ENCODE data around the gene ANKFY1. TPM values are rescaled to one million over a fixed set of nuclear protein-coding genes. Genes with fewer than 3 reads are reported as not detected.
A peak's percentile ranks its signal among the peaks of the same experiment; 100 is the strongest.
"Not testable (repeated sequence)": the region's sequence is repeated elsewhere in the genome, so short reads cannot be mapped to it uniquely, and the experiment has no call there.

The ANKFY1 gene
- total RNA-seq, 1 experiment from 2014 or later: 63.2 TPM

DNA sequence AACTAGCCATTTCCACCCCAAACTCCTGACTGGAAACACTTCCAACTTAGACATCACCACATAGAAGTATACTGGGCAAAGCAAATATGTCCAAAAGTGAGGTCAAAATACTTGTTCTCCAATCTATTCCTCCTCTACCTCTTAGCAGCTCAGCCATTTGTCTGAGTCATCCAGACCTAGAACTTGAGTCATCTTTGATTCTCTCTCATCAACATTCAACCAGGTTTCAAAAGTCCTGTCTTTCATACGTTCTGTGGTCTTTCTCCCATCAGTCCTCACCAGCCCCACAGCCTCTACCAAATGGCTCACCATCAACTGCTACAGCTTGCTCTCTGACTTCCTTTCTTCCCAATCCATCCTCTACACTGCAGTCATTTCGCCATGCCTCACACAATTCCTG, 6.8 kb downstream of the ANKFY1 start:
- intact Hi-C loops (cut with micrococcal nuclease; ENCODE audit: unreplicated experiment): no loop called here
- peaks cover 21% of the 10 kb centered on the region for H3K36me3 ChIP-seq (ENCODE audit: insufficient read depth, low read length, poor library complexity, severe bottlenecking)
- no peak for DNase-seq (ENCODE audit: low spot score)
- CTCF ChIA-PET: no interaction called here
- H3K9me3 ChIP-seq (ENCODE audit: low read depth, low read length, poor library complexity, severe bottlenecking): peaks cover 33% of the 10 kb centered on the region
- no TSS peak for BruUV-seq (replicated peaks)
- POLR2A ChIA-PET (ENCODE audit: low non-redundant PET): no interaction called here
- TF ChIP-seq, protein P1, sequence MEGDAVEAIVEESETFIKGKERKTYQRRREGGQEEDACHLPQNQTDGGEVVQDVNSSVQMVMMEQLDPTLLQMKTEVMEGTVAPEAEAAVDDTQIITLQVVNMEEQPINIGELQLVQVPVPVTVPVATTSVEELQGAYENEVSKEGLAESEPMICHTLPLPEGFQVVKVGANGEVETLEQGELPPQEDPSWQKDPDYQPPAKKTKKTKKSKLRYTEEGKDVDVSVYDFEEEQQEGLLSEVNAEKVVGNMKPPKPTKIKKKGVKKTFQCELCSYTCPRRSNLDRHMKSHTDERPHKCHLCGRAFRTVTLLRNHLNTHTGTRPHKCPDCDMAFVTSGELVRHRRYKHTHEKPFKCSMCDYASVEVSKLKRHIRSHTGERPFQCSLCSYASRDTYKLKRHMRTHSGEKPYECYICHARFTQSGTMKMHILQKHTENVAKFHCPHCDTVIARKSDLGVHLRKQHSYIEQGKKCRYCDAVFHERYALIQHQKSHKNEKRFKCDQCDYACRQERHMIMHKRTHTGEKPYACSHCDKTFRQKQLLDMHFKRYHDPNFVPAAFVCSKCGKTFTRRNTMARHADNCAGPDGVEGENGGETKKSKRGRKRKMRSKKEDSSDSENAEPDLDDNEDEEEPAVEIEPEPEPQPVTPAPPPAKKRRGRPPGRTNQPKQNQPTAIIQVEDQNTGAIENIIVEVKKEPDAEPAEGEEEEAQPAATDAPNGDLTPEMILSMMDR (conservative IDR thresholded peaks at IDR 0.05; ENCODE audit: low read depth, low read length): no peak
- no peak for TF ChIP-seq EZH2 (IDR thresholded peaks at IDR 0.05; ENCODE audit: borderline replicate concordance, low read depth, low read length, poor library complexity, severe bottlenecking)
- H3K4me3 ChIP-seq (ENCODE audit: low read depth, low read length, poor library complexity, severe bottlenecking): no peak overlapping the region
- H3K4me1 ChIP-seq (ENCODE audit: insufficient read depth, low read length, poor library complexity, severe bottlenecking): peaks cover 6% of the 10 kb centered on the region
- no peak overlapping the region for H3K27ac ChIP-seq (ENCODE audit: low read depth, low read length, poor library complexity, severe bottlenecking)
- H3K27me3 ChIP-seq (replicated peaks; ENCODE audit: insufficient read depth, low read depth, low read length, poor library complexity): no peaks in the 10 kb centered on the region

DNA sequence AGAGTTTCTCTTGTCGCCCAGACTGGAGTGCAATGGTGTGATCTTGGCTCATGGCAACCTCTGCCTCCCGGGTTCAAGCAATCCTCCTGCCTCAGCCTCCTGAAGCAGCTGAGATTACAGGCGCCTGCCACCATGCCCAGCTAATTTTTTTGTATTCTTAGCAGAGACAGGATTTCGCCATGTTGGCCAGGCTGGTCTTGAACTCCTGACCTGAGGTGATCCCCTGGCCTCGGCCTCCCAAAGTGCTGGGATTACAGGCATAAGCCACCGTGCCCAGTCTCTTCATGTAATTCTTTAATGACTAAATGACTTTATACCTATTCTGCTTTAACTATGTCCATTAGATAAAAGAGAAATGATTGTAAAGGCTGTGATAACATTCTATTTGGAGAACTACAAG, 8.5 kb downstream of the ANKFY1 start:
- H3K4me3 ChIP-seq (ENCODE audit: low read depth, low read length, poor library complexity, severe bottlenecking); H3K27me3 ChIP-seq (replicated peaks; ENCODE audit: insufficient read depth, low read depth, low read length, poor library complexity); BruUV-seq (replicated peaks); DNase-seq (ENCODE audit: low spot score); H3K27ac ChIP-seq (ENCODE audit: low read depth, low read length, poor library complexity, severe bottlenecking); POLR2A ChIA-PET (ENCODE audit: low non-redundant PET); CTCF ChIA-PET; intact Hi-C loops (cut with micrococcal nuclease; ENCODE audit: unreplicated experiment); H3K36me3 ChIP-seq (ENCODE audit: insufficient read depth, low read length, poor library complexity, severe bottlenecking); H3K4me1 ChIP-seq (ENCODE audit: insufficient read depth, low read length, poor library complexity, severe bottlenecking): not testable (repeated sequence)
- peaks cover 27% of the 10 kb centered on the region for H3K9me3 ChIP-seq (ENCODE audit: low read depth, low read length, poor library complexity, severe bottlenecking)

DNA sequence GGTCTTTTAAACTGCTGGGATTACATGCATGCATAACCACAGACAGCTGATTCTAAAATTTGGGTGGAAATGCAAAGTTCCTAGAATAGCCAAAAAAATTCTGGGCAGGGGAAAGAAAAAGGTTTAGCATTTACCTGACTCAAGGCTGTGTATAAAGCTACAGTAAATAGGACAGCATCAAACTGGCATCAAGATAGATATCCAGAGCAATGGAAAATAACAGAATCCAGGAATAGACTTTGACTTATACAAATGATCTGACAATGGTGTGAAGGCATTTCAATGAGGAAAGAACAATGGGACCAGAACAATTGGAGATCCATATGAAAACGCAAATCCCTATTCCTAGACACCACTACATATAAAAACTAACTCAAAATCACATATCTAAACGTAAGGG, 12.9 kb downstream of the ANKFY1 start:
- DNase-seq (ENCODE audit: low spot score): no peak
- CTCF ChIA-PET: no interaction called here
- intact Hi-C loops (cut with micrococcal nuclease; ENCODE audit: unreplicated experiment): no loop called here
- H3K4me1 ChIP-seq (ENCODE audit: insufficient read depth, low read length, poor library complexity, severe bottlenecking): peaks cover 17% of the 10 kb centered on the region
- no peak overlapping the region for H3K4me3 ChIP-seq (ENCODE audit: low read depth, low read length, poor library complexity, severe bottlenecking)
- no TSS peak for BruUV-seq (replicated peaks)
- H3K27me3 ChIP-seq (replicated peaks; ENCODE audit: insufficient read depth, low read depth, low read length, poor library complexity): no peaks in the 10 kb centered on the region
- TF ChIP-seq, protein P1 (conservative IDR thresholded peaks at IDR 0.05; ENCODE audit: low read depth, low read length): no peak
- TF ChIP-seq EZH2 (IDR thresholded peaks at IDR 0.05; ENCODE audit: borderline replicate concordance, low read depth, low read length, poor library complexity, severe bottlenecking): no peak
- POLR2A ChIA-PET (ENCODE audit: low non-redundant PET): no interaction called here
- H3K36me3 ChIP-seq (ENCODE audit: insufficient read depth, low read length, poor library complexity, severe bottlenecking): no peaks in the 10 kb centered on the region
- H3K27ac ChIP-seq (ENCODE audit: low read depth, low read length, poor library complexity, severe bottlenecking): no peak overlapping the region
- H3K9me3 ChIP-seq (ENCODE audit: low read depth, low read length, poor library complexity, severe bottlenecking): no peaks in the 10 kb centered on the region

DNA sequence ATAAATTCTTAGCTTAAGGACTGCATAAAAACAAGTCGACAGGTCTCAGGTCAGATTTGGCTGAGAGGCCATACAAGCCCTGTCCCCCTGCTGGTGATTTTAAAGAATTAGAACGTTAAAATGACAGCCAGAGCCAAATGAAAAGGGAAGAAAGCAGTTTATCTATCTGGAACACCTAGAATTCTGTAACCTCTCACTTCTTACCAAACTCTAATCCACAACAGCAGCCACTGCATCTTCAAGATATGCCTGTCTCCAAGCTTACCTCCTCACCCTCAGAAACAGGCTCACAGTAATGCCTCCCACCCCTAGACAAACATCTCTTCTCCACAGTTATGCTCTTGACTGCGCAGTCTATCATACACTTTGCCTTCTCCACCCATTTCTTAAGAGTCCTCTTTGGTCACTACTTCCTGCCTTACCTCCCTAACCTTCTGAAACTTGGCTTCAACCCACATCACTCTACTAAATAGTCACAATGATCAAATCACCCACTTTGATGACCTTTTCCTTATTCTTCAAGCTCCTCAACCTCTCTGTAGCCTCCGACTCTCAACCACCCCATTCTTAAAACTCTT, 14.2 kb downstream of the ANKFY1 start:
- H3K9me3 ChIP-seq (ENCODE audit: low read depth, low read length, poor library complexity, severe bottlenecking): no peaks in the 10 kb centered on the region
- CTCF ChIA-PET: interaction anchor here (1.0 kb wide), 1 partner anchor 34 kb away, joined by 4 read pairs; no protein-coding TSS in a partner anchor
- H3K4me1 ChIP-seq (ENCODE audit: insufficient read depth, low read length, poor library complexity, severe bottlenecking): peaks cover 17% of the 10 kb centered on the region
- DNase-seq (ENCODE audit: low spot score): peak; percentile 55
- no peak overlapping the region for H3K27ac ChIP-seq (ENCODE audit: low read depth, low read length, poor library complexity, severe bottlenecking)
- H3K4me3 ChIP-seq (ENCODE audit: low read depth, low read length, poor library complexity, severe bottlenecking): no peak overlapping the region
- H3K27me3 ChIP-seq (replicated peaks; ENCODE audit: insufficient read depth, low read depth, low read length, poor library complexity): no peaks in the 10 kb centered on the region
- TF ChIP-seq, protein P1 (conservative IDR thresholded peaks at IDR 0.05; ENCODE audit: low read depth, low read length): peak; percentile 68
- TF ChIP-seq EZH2 (IDR thresholded peaks at IDR 0.05; ENCODE audit: borderline replicate concordance, low read depth, low read length, poor library complexity, severe bottlenecking): no peak
- POLR2A ChIA-PET (ENCODE audit: low non-redundant PET): no interaction called here
- intact Hi-C loops (cut with micrococcal nuclease; ENCODE audit: unreplicated experiment): no loop called here
- no TSS peak for BruUV-seq (replicated peaks)
- H3K36me3 ChIP-seq (ENCODE audit: insufficient read depth, low read length, poor library complexity, severe bottlenecking): no peaks in the 10 kb centered on the region

Data from A673 (cell line).